Neural cell (in vitro differentiated cells): ENCODE results near the gene SLC41A2.

Experiments
- CTCF ChIP-seq: fragments of 450-650 bp; IDR thresholded peaks from 2 replicates; pipeline ENCODE4 v1.5.1; 2014; ENCODE audit warnings: antibody characterized with exemption, mild to moderate bottlenecking, moderate library complexity; ENCODE audit not compliant: poor library complexity, severe bottlenecking
- EZH2 ChIP-seq: fragments of 200-600, 300-800 bp; shearing (Covaris generic), sonication (generic); IDR thresholded peaks from 2 replicates; pipeline ENCODE4 v1.6.1; 2014; ENCODE audit warnings: antibody characterized with exemption, low read length, borderline replicate concordance, mild to moderate bottlenecking; ENCODE audit not compliant: insufficient read depth, poor library complexity, severe bottlenecking

GRCh38 chr12:104933128-104933527 is 25.0 kb downstream of the SLC41A2 start:
- no peak for TF ChIP-seq EZH2
- no peak for TF ChIP-seq CTCF
